ENCODE measurements around the gene MYH11.
A peak's percentile ranks its signal among the peaks of the same experiment; 100 is the strongest.

MYH11 gene

DNA sequence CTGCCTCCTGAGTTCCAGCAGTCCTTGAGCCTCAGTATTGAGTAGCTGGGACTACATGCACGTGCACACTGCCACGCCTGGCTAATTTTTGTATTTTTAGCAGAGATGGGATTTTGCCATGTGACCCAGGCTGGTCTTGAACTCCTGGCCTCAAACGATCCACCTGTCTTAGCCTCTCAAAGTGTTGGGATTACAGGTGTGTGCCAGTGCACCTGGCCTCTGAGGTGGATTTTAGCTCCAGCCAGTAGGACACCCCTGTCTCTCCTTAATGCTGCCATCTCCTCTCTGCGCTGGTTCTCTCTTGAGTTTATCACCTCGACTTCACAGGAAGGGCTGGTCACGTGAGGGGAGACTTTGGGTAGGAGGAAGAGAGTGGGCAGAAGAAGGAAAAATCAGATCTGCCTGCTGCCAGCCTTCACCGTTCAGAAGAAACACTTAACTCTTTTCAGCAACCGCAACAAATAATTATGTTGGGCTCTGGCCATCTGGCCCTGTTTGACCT is 151.7 kb downstream of the MYH11 start:
- no peaks in the 10 kb centered on the region for H3F3A ChIP-seq (ENCODE audit: low read depth)
- H3K79me2 ChIP-seq (ENCODE audit: insufficient read depth, low read length) = no peaks in the 10 kb centered on the region
- H3K9me2 ChIP-seq (replicated peaks; ENCODE audit: low read depth, low read length) = no peaks in the 10 kb centered on the region
- no peak overlapping the region for H2AFZ ChIP-seq (ENCODE audit: low read length)
- H3K36me3 ChIP-seq (ENCODE audit: insufficient read depth, low read length) = peaks cover 11% of the 10 kb centered on the region; the same call in 1 of the 2 replicates
- no peak overlapping the region for H3K9ac ChIP-seq (ENCODE audit: low read depth, low read length, poor library complexity, severe bottlenecking)
- TF ChIP-seq, protein P1, sequence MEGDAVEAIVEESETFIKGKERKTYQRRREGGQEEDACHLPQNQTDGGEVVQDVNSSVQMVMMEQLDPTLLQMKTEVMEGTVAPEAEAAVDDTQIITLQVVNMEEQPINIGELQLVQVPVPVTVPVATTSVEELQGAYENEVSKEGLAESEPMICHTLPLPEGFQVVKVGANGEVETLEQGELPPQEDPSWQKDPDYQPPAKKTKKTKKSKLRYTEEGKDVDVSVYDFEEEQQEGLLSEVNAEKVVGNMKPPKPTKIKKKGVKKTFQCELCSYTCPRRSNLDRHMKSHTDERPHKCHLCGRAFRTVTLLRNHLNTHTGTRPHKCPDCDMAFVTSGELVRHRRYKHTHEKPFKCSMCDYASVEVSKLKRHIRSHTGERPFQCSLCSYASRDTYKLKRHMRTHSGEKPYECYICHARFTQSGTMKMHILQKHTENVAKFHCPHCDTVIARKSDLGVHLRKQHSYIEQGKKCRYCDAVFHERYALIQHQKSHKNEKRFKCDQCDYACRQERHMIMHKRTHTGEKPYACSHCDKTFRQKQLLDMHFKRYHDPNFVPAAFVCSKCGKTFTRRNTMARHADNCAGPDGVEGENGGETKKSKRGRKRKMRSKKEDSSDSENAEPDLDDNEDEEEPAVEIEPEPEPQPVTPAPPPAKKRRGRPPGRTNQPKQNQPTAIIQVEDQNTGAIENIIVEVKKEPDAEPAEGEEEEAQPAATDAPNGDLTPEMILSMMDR (conservative IDR thresholded peaks at IDR 0.05; ENCODE audit: low read length) = no peak
- TF ChIP-seq EZH2phosphoT487 (IDR thresholded peaks at IDR 0.05; ENCODE audit: borderline replicate concordance) = no peak
- H3K4me1 ChIP-seq (ENCODE audit: insufficient read depth, low read length, poor library complexity, severe bottlenecking) = no peaks in the 10 kb centered on the region
- H3K4me3 ChIP-seq (ENCODE audit: low read length, poor library complexity, severe bottlenecking) = no peak overlapping the region
- H3K4me2 ChIP-seq (ENCODE audit: low read depth, low read length, poor library complexity, severe bottlenecking) = no peak overlapping the region
- H3K27me3 ChIP-seq (ENCODE audit: insufficient read depth, low read length, poor library complexity, severe bottlenecking) = no peaks in the 10 kb centered on the region
- H3K9me3 ChIP-seq (ENCODE audit: insufficient read depth, low read depth, low read length) = no peaks in the 10 kb centered on the region
- no peaks in the 10 kb centered on the region for H4K20me1 ChIP-seq (ENCODE audit: insufficient read depth, low read length, poor library complexity, severe bottlenecking)

DNA sequence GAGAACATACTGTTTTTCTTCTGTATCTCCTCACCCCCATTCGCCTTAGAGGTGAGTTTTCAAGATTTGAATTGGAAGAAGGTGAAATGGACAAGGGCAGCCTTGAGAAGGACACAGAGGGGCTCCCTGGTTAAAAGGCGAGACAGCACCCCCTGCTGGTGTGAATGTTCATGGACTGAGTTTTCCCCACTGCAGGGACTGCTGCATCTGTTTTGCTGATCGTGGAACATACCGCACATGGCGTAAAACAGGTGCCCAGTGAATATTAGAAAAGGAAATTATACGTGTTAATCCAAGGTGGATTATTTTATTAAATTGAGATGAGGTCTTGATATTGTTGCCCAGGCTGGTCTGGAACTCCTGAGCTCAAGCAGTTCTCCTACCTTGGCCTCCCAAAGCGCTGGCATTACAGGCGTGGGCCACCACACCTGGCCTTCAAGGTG is 152.3 kb downstream of the MYH11 start:
- no peak overlapping the region for H3K4me2 ChIP-seq (ENCODE audit: low read depth, low read length, poor library complexity, severe bottlenecking)

DNA sequence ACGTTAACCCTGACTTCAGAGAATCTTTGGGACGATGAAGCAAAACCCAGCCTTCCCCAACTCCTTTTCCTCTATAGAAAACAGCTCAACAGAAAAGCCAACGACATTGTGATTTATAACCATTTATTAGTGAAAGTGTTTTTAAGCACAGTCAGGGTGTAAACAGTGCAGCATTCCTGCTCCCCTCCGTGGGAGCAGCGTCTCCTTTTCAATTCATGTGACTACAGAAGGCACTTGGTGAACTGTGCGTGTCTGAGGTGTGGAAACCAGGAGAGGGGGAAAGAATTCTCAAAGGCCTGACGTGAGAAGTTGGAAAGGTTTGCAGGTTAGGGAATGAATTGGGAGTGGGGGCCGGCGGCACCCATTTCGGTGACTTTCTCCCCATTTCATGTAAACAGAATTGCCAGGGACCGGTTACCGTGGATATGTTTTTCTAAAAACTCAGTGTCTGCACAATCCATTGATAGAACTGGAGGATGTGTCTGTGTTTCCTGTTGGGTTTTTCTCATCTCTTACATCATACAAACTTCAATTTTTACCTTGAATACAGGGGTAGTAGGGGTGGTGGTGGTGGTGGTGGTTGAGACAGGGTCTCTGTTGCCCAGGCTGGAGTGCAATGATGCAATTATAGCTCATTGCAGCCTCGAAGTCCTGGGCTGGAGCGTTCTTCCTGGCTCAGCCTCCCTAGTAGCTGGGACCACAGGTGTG is 153.6 kb downstream of the MYH11 start:
- no peak overlapping the region for H2AFZ ChIP-seq (ENCODE audit: low read length)
- H3K9ac ChIP-seq (ENCODE audit: low read depth, low read length, poor library complexity, severe bottlenecking) = no peak overlapping the region
- no peaks in the 10 kb centered on the region for H4K20me1 ChIP-seq (ENCODE audit: insufficient read depth, low read length, poor library complexity, severe bottlenecking)
- no peaks in the 10 kb centered on the region for H3K9me3 ChIP-seq (ENCODE audit: insufficient read depth, low read depth, low read length)
- no peak for TF ChIP-seq EZH2phosphoT487 (IDR thresholded peaks at IDR 0.05; ENCODE audit: borderline replicate concordance)
- TF ChIP-seq, protein P1 (conservative IDR thresholded peaks at IDR 0.05; ENCODE audit: low read length) = no peak
- no peaks in the 10 kb centered on the region for H3K9me2 ChIP-seq (replicated peaks; ENCODE audit: low read depth, low read length)
- H3K4me1 ChIP-seq (ENCODE audit: insufficient read depth, low read length, poor library complexity, severe bottlenecking) = no peaks in the 10 kb centered on the region
- H3K4me2 ChIP-seq (ENCODE audit: low read depth, low read length, poor library complexity, severe bottlenecking) = no peak overlapping the region
- H3K79me2 ChIP-seq (ENCODE audit: insufficient read depth, low read length) = no peaks in the 10 kb centered on the region
- no peak overlapping the region for H3K4me3 ChIP-seq (ENCODE audit: low read length, poor library complexity, severe bottlenecking)
- H3F3A ChIP-seq (ENCODE audit: low read depth) = no peaks in the 10 kb centered on the region
- H3K27me3 ChIP-seq (ENCODE audit: insufficient read depth, low read length, poor library complexity, severe bottlenecking) = no peaks in the 10 kb centered on the region
- H3K36me3 ChIP-seq (ENCODE audit: insufficient read depth, low read length) = peaks cover 19% of the 10 kb centered on the region; the same call in 1 of the 2 replicates

More for the DNA sequence above, 152.3 kb downstream of the MYH11 start:
- Histone ChIP-seq H3K27me3 (ENCODE audit: insufficient read depth, low read length, poor library complexity, severe bottlenecking) (no peaks in the 10 kb centered on the region), H3K9me2 (replicated peaks; ENCODE audit: low read depth, low read length) (no peaks in the 10 kb centered on the region), H3K36me3 (ENCODE audit: insufficient read depth, low read length) (peaks cover 17% of the 10 kb centered on the region; the same call in 1 of the 2 replicates), H3F3A (ENCODE audit: low read depth) (no peaks in the 10 kb centered on the region), H3K4me3 (ENCODE audit: low read length, poor library complexity, severe bottlenecking) (no peak overlapping the region), H3K4me1 (ENCODE audit: insufficient read depth, low read length, poor library complexity, severe bottlenecking) (no peaks in the 10 kb centered on the region), H3K9ac (ENCODE audit: low read depth, low read length, poor library complexity, severe bottlenecking) (no peak overlapping the region), H3K79me2 (ENCODE audit: insufficient read depth, low read length) (no peaks in the 10 kb centered on the region), H2AFZ (ENCODE audit: low read length) (no peak overlapping the region), H4K20me1 (ENCODE audit: insufficient read depth, low read length, poor library complexity, severe bottlenecking) (no peaks in the 10 kb centered on the region), H3K9me3 (ENCODE audit: insufficient read depth, low read depth, low read length) (no peaks in the 10 kb centered on the region)
- TF ChIP-seq, protein P1 (conservative IDR thresholded peaks at IDR 0.05; ENCODE audit: low read length) = peak; percentile 63
- no peak for TF ChIP-seq EZH2phosphoT487 (IDR thresholded peaks at IDR 0.05; ENCODE audit: borderline replicate concordance)

Data from Loucy (cell line).